Lung (tissue), 16 donors: ENCODE data around the gene ACLY. TPM values are rescaled to one million over a fixed set of nuclear protein-coding genes. Genes with fewer than 3 reads are reported as not detected.

Experiments
- ATAC-seq: fragments of 200-7000 bp; cut with Tn5 transposase; one replicate; pipeline ENCODE4 v1.9.1; 2020; ENCODE audit warnings: moderate number of reproducible peaks; ENCODE audit not compliant: insufficient read depth, low FRiP score
- DNase-seq, 3 donors: peaks; one replicate each; pipeline ENCODE4 v3.0.0-alpha.2; 2013 to 2017
- H3K27ac ChIP-seq, 2 donors: one replicate each; pipeline ENCODE4 v1.5.1; 2013; ENCODE audit warnings: mild to moderate bottlenecking in 2 of 2, moderate library complexity in 2 of 2, control low read depth in 1 of 2, inconsistent platforms in 1 of 2, low read depth in 1 of 2, low read length in 1 of 2
- H3K27me3 ChIP-seq, 3 donors: one replicate each; pipeline ENCODE4 v1.5.1; 2013; ENCODE audit warnings: low read length in 2 of 3; ENCODE audit not compliant: control insufficient read depth in 3 of 3, insufficient read depth in 3 of 3
- H3K36me3 ChIP-seq, 4 donors: one replicate each; pipeline ENCODE4 v1.5.1; 2013; ENCODE audit warnings: low read length in 4 of 4, mild to moderate bottlenecking in 1 of 4, moderate library complexity in 1 of 4; ENCODE audit not compliant: control insufficient read depth in 4 of 4, insufficient read depth in 4 of 4
- H3K4me1 ChIP-seq, 5 donors: one replicate each; pipeline ENCODE4 v1.5.1; 2013; ENCODE audit warnings: low read length in 5 of 5, mild to moderate bottlenecking in 2 of 5, moderate library complexity in 1 of 5; ENCODE audit not compliant: control insufficient read depth in 5 of 5, insufficient read depth in 5 of 5
- H3K4me3 ChIP-seq: one replicate; pipeline ENCODE4 v1.5.1; 2013; ENCODE audit warnings: mild to moderate bottlenecking, control low read depth, moderate library complexity
- H3K9ac ChIP-seq, 2 donors: one replicate each; pipeline ENCODE4 v1.5.1; 2013; ENCODE audit warnings: low read length in 2 of 2, control low read depth in 1 of 2; ENCODE audit not compliant: insufficient read depth in 1 of 2
- H3K9me3 ChIP-seq, 4 donors: one replicate each; pipeline ENCODE4 v1.5.1; 2013; ENCODE audit warnings: low read length in 3 of 4, mild to moderate bottlenecking in 1 of 4, moderate library complexity in 1 of 4; ENCODE audit not compliant: control insufficient read depth in 4 of 4, insufficient read depth in 3 of 4
- CTCF ChIP-seq: IDR thresholded peaks from 2 replicates; pipeline ENCODE4 v1.5.1; 2012; ENCODE audit warnings: mild to moderate bottlenecking; ENCODE audit errors: control extremely low read depth, extremely low read depth
- WGBS, 2 donors: extraction: QIAGEN DNeasy Blood & Tissue Kit; methylation state at CpG; one replicate each; pipeline ENCODE4 v1.1.7; 2013; 5-methylcytosine and 5-hydroxymethylcytosine counted together
- long read RNA-seq, 5 donors: transcript quantifications; one replicate each; lab custom pipeline, GENCODE V29; 2026
- polyA plus RNA-seq, 2 donors: library from polyadenylated mRNA; stranded (reverse); fragments of 200-250 nt; gene quantifications; one replicate each; pipeline ENCODE4 v1.2.1, GENCODE V29; 2013
- total RNA-seq, 2 donors: library from RNA; depleted of rRNA in 1 of 2; stranded (reverse); fragments of >200 nt in 1 of 2; gene quantifications; one replicate each; pipeline ENCODE4 v1.2.1, GENCODE V29; 2014 to 2021
- donor health status: control.
- donor health status: control.
- donor health status: Bipolar disorder and iron deficiency.
- donor health status: healthy.
- donor health status: DM: yes; HTN: yes; CAD: no.

ACLY gene
- total RNA-seq (100 to 1,000 TPM in 1 of 2 donors, 10 to 100 TPM in 1; 75.5 to 158 TPM), polyA plus RNA-seq (10 to 100 TPM; 27.5 to 82.6 TPM)
- long read RNA-seq, donor 1, full-length matches to known transcripts = 2 of 8 reads
- long read RNA-seq, donor 1, partial matches to known transcripts = 6 of 8 reads
- long read RNA-seq, donor 1, other reads (novel, unspliced or antisense) = 0 of 8 reads
- long read RNA-seq, donor 2 = 0 reads
- long read RNA-seq, donor 3, partial matches to known transcripts = 6 of 6 reads
- long read RNA-seq, donor 3, other reads (novel, unspliced or antisense) = 0 of 6 reads
- long read RNA-seq, donor 4, partial matches to known transcripts = 5 of 5 reads
- long read RNA-seq, donor 4, other reads (novel, unspliced or antisense) = 0 of 5 reads
- long read RNA-seq, donor 5, full-length matches to known transcripts = 3 of 8 reads
- long read RNA-seq, donor 5, partial matches to known transcripts = 5 of 8 reads
- long read RNA-seq, donor 5, other reads (novel, unspliced or antisense) = 0 of 8 reads

DNA sequence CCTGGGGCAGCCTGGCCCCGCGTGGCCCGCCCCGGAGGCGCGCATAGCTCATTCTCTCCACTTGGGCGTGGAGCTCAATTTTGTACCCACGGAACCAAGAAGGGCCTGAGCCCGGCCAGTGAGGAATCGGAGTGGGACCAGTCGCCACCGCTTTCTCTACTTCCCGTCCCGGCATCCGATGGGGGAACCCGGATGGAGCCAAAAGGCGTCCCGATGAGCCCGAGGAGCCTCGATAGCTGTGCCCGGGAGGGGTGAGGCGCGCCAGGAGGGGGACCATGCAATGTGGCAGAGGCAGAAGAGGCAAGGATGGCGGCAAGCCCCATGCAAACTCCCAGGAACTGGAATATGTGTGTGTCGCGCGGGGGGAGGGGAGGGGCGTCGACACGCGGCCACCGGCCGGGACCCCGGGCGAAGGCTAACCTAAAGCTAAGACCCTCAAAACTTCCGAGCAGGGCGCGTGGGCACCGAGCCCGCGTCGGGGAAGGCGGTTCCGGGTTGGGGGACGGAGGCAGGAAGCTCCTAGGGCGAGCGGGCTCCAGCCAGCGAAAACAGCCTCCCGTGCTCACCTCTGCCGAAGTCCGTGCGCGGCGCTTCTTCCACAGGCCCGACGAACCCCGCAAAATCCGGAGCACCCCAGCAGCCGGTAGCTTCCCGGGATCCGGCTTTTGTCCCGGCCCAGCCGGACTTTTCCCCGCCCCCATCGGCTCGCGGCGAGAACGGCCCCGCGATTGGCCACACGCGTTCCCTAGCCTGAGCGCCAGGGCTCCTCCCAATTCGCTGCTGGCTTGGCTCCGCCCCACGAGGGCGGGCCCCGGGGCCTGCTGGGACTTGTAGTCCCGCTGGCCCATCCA lies at the start of gene ACLY:
TSS of gene ACLY (minus strand) at position 638 of the 851 bp plus-strand sequence. CDS start 5,078 bp downstream, outside the sequence.
- H3K9ac ChIP-seq = peak within 1 kb of the TSS; percentile 39 to 61
- 0% methylated on average over 72 to 80 of the region's 80 CpGs for WGBS, 2 donors
- peak within 1 kb of the TSS; percentile 94 for H3K4me3 ChIP-seq
- TF ChIP-seq CTCF = no peak
- peak within 1 kb of the TSS; percentile 89 to 95 for H3K27ac ChIP-seq
- DNase-seq (peak; percentile 98), ATAC-seq (peak; percentile 98)
- H3K4me1 ChIP-seq = peaks cover 0 to 24% (median 16%) of the 10 kb centered on the region in 5 donors
- H3K27me3 ChIP-seq = no peaks in the 10 kb centered on the region
- H3K36me3 ChIP-seq = peaks cover 0 to 3% (median under 1%) of the 10 kb centered on the region in 4 donors
- H3K9me3 ChIP-seq = no peaks in the 10 kb centered on the region

DNA sequence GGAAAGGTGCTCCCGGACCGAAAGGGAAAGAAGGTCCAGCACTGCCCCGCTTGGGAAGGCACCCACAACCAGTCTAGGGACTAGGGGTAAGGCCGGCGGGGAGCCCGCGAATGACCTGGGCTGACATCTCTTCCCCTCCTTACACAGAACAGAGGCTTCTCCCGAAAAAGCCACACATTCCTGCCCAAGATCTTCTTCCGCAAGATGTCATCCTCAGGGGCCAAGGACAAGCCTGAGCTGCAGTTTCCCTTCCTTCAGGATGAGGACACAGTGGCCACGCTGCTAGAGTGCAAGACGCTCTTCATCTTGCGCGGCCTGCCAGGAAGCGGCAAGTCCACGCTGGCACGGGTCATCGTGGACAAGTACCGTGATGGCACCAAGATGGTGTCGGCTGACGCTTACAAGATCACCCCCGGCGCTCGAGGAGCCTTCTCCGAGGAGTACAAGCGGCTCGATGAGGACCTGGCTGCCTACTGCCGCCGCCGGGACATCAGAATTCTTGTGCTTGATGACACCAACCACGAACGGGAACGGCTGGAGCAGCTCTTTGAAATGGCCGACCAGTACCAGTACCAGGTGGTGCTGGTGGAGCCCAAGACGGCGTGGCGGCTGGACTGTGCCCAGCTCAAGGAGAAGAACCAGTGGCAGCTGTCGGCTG lies 49.3 kb upstream of the ACLY start:
- peaks cover 0 to 28% (median 23%) of the 10 kb centered on the region in 4 donors for H3K36me3 ChIP-seq
- no peak for TF ChIP-seq CTCF
- H3K27ac ChIP-seq = peak overlapping the region in 1 of 2 donors; percentile 81
- WGBS, 2 donors = 90 to 94% methylated on average over 37 of the region's 37 CpGs
- H3K27me3 ChIP-seq = no peaks in the 10 kb centered on the region
- ATAC-seq (no peak), DNase-seq (no peak)
- peaks cover 0 to 30% (median 3%) of the 10 kb centered on the region in 5 donors for H3K4me1 ChIP-seq
- no peaks in the 10 kb centered on the region for H3K9me3 ChIP-seq
- H3K9ac ChIP-seq = peak overlapping the region in 1 of 2 donors; percentile 68
- H3K4me3 ChIP-seq = no peak overlapping the region

- no peak for TF ChIP-seq CTCF
- Histone ChIP-seq H3K27ac (peak overlapping the region; percentile 81 to 83), H3K4me1 (peaks cover 0 to 34% (median 3%) of the 10 kb centered on the region in 5 donors), H3K4me3 (peak overlapping the region; percentile 80), H3K27me3 (no peaks in the 10 kb centered on the region), H3K9ac (peak overlapping the region; percentile 65 to 68), H3K9me3 (no peaks in the 10 kb centered on the region), H3K36me3 (peaks cover 0 to 22% (median 17%) of the 10 kb centered on the region in 4 donors)
- 14 to 25% methylated on average over 38 to 39 of the region's 39 CpGs for WGBS, 2 donors
- DNase-seq (peak in 2 of 3 donors; percentile 15 to 25), ATAC-seq (peak; percentile 1)
These were observed 48.6 kb upstream of the ACLY start for GRCh38 chr17:41967141-41967920.
